ENCODE data around the gene MAPK1. TPM values are rescaled to one million over a fixed set of nuclear protein-coding genes. Genes with fewer than 3 reads are reported as not detected.
"Not testable (repeated sequence)": the region's sequence is repeated elsewhere in the genome, so short reads cannot be mapped to it uniquely, and the experiment has no call there.

MAPK1 gene
- total RNA-seq, 5 donors from 2014 or later (not counting 1 experiment from before 2014, with no cell fraction given) = 85.0 to 114 (median 110) TPM

DNA sequence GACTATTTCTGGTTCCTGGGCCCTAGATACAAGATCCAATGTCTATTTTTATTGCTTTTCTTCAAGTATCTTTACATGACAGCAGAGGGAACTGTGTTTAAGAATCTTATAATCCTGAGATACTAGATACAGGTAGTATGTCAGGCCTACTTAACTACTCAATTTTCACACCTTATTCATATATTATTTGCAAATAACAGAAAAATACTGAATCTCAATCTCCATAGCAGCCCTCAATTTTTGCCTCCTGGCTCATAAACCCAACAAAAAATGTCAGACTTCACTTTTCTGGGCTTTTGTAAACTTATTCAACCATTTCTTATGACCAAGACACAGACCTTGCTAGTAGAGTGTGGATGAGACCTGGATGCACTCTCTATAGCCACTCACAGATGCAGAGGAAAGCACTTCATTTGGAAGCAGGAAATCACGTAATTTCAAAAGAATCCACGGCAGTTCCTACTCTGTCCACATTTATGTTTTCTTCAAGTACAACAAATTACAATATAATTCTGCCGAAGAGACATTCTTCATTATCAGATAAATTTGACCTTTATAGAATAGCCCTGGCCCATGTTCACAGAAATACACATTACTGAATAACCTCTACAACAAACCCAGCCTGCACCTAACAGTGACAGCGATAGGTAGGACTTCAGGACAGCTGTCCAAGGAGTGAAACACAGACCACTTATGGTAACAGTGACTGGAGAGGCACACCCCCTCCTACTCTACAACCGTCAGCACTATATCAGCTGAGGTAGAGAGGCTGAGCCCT, 69.8 kb downstream of the MAPK1 start:
- Mint-ChIP-seq H3K4me3 (no peak overlapping the region), H3K27ac (peak overlapping the region in 1 of 2 donors; percentile 25), H3K4me1 (no peaks in the 10 kb centered on the region), H3K36me3 (peaks cover 44% of the 10 kb centered on the region), H3K27me3 (no peaks in the 10 kb centered on the region), H3K9me3 (no peaks in the 10 kb centered on the region)
- Histone ChIP-seq H3K36me3 (ENCODE audit: control insufficient read depth in 2 of 2, extremely low read depth in 1 of 2, insufficient read depth in 1 of 2, low read length in 1 of 2) (peaks cover 13 to 55% of the 10 kb centered on the region in 2 donors), H3K27ac (ENCODE audit: low read length) (no peak overlapping the region), H3K9me3 (no peaks in the 10 kb centered on the region), H3K4me1 (ENCODE audit: control insufficient read depth in 1 of 2, extremely low read depth in 1 of 2, insufficient read depth in 2 of 2, low read length in 2 of 2) (no peaks in the 10 kb centered on the region), H3K27me3 (replicated peaks in 1 of 2; ENCODE audit: control insufficient read depth in 2 of 2, extremely low read depth in 1 of 2, insufficient read depth in 2 of 2, low read length in 1 of 2) (no peaks in the 10 kb centered on the region), H3K4me3 (ENCODE audit: control insufficient read depth in 1 of 2, extremely low read depth in 1 of 2, low read length in 1 of 2) (no peak overlapping the region)
- ATAC-seq (replicated peaks in 1 of 4) (no peak), DNase-seq (no peak)
- WGBS (ENCODE audit: insufficient coverage) = 100% methylated on average over 4 of the region's 5 CpGs
- POLR2A ChIA-PET = no interaction called here
- CTCF ChIA-PET = no interaction called here

DNA sequence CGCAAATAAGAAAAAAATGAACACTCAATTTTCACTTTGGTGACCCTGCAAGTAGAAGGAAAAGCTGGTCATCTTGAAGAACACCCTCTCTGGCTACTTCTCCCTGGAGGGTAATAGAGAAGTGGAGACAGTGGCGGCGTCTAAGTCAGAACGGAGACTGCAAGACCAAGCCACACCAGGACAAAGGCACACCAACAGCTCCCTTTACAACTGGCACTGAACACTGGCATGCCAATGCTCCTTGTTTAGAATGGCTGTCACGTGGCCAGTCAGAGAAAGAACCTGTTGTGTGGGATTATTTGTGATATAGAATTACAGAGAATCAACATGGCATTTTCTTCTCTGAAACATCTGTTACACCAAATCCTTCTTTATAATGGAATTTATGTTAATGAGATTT, 70.6 kb downstream of the MAPK1 start:
- H3K36me3 Mint-ChIP-seq = peaks cover 40% of the 10 kb centered on the region
- Histone ChIP-seq H3K4me3 (ENCODE audit: control insufficient read depth in 1 of 2, extremely low read depth in 1 of 2, low read length in 1 of 2) (no peak overlapping the region), H3K4me1 (ENCODE audit: control insufficient read depth in 1 of 2, extremely low read depth in 1 of 2, insufficient read depth in 2 of 2, low read length in 2 of 2) (no peaks in the 10 kb centered on the region), H3K27ac (ENCODE audit: low read length) (no peak overlapping the region), H3K36me3 (ENCODE audit: control insufficient read depth in 2 of 2, extremely low read depth in 1 of 2, insufficient read depth in 1 of 2, low read length in 1 of 2) (peaks cover 7 to 50% of the 10 kb centered on the region in 2 donors), H3K27me3 (replicated peaks in 1 of 2; ENCODE audit: control insufficient read depth in 2 of 2, extremely low read depth in 1 of 2, insufficient read depth in 2 of 2, low read length in 1 of 2) (no peaks in the 10 kb centered on the region), H3K9me3 (no peaks in the 10 kb centered on the region)
- H3K4me1 Mint-ChIP-seq = peaks cover 0 to 3% (median 3%) of the 10 kb centered on the region in 3 donors
- DNase-seq (no peak), ATAC-seq (replicated peaks in 1 of 4) (no peak)
- ChIA-PET CTCF (no interaction called here), POLR2A (no interaction called here)
- no CpG with 5 or more reads among the region's 5 CpGs for WGBS (ENCODE audit: insufficient coverage)
- no peaks in the 10 kb centered on the region for H3K27me3 Mint-ChIP-seq
- H3K9me3 Mint-ChIP-seq = no peaks in the 10 kb centered on the region
- H3K27ac Mint-ChIP-seq = no peak overlapping the region
- H3K4me3 Mint-ChIP-seq = no peak overlapping the region

DNA sequence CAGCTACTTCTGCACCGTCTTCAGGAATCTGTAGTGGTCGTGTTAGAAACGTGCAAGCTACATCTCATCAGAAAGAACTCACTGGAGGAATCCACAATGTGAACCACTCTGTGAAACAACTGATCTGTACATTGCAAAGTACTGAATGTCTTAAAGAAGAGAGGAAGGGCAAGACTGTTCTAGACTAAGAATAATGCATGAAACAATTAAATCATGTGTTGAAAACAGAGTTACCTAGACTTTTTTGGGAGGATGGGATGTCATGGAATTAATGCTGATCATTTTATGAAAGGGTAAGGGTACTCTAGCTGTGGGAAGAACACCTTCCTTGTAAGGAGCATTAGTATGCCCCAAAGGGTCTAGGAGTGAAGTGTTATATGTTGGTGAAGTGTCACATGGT, 71.2 kb downstream of the MAPK1 start:
- no peak overlapping the region for H3K27ac Mint-ChIP-seq
- H3K4me3 Mint-ChIP-seq = no peak overlapping the region
- ChIA-PET POLR2A (no interaction called here), CTCF (interaction anchor here in 1 of 2 donors (0.7 kb wide), 1 partner anchor 638 kb away, joined by 3 read pairs; no protein-coding TSS in a partner anchor)
- Histone ChIP-seq H3K27me3 (replicated peaks in 1 of 2; ENCODE audit: control insufficient read depth in 2 of 2, extremely low read depth in 1 of 2, insufficient read depth in 2 of 2, low read length in 1 of 2) (no peaks in the 10 kb centered on the region), H3K9me3 (no peaks in the 10 kb centered on the region), H3K36me3 (ENCODE audit: control insufficient read depth in 2 of 2, extremely low read depth in 1 of 2, insufficient read depth in 1 of 2, low read length in 1 of 2) (peaks cover 7 to 48% of the 10 kb centered on the region in 2 donors), H3K27ac (ENCODE audit: low read length) (no peak overlapping the region), H3K4me3 (ENCODE audit: control insufficient read depth in 1 of 2, extremely low read depth in 1 of 2, low read length in 1 of 2) (no peak overlapping the region), H3K4me1 (ENCODE audit: control insufficient read depth in 1 of 2, extremely low read depth in 1 of 2, insufficient read depth in 2 of 2, low read length in 2 of 2) (peaks cover 0 to 3% of the 10 kb centered on the region in 2 experiments)
- DNase-seq (no peak), ATAC-seq (replicated peaks in 1 of 4) (no peak)
- no peaks in the 10 kb centered on the region for H3K9me3 Mint-ChIP-seq
- peaks cover 38% of the 10 kb centered on the region for H3K36me3 Mint-ChIP-seq
- no CpG with 5 or more reads among the region's 3 CpGs for WGBS (ENCODE audit: insufficient coverage)
- H3K27me3 Mint-ChIP-seq = no peaks in the 10 kb centered on the region
- H3K4me1 Mint-ChIP-seq = peaks cover 0 to 8% (median 8%) of the 10 kb centered on the region in 3 donors

DNA sequence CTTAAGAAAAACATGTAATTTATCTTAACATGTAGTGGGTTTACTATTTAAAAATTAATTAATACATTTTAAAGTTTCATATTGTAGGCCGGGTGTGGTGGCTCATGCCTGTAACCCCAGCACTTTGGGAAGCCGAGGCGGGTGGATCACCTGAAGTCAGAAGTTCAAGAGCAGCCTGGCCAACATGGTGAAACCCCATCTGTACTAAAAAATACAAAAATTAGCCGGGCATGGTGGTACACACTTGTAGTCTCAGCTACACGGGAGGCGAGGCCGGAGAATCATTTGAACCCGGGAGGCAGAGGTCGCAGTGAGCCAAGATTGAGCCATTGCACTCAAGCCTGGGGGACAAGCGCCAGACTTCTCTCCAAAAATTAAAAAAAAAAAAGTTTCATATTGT, 73.7 kb downstream of the MAPK1 start:
- DNase-seq; H3K27me3 Mint-ChIP-seq; H3K27ac ChIP-seq (ENCODE audit: low read length); CTCF ChIA-PET; H3K27ac Mint-ChIP-seq; H3K4me3 Mint-ChIP-seq; POLR2A ChIA-PET; H3K4me1 ChIP-seq (ENCODE audit: control insufficient read depth in 1 of 2, extremely low read depth in 1 of 2, insufficient read depth in 2 of 2, low read length in 2 of 2); H3K27me3 ChIP-seq (replicated peaks in 1 of 2; ENCODE audit: control insufficient read depth in 2 of 2, extremely low read depth in 1 of 2, insufficient read depth in 2 of 2, low read length in 1 of 2); ATAC-seq (replicated peaks in 1 of 4); H3K4me1 Mint-ChIP-seq; H3K9me3 Mint-ChIP-seq; H3K4me3 ChIP-seq (ENCODE audit: control insufficient read depth in 1 of 2, extremely low read depth in 1 of 2, low read length in 1 of 2); H3K9me3 ChIP-seq: not testable (repeated sequence)
- 98% methylated on average over 7 of the region's 10 CpGs for WGBS (ENCODE audit: insufficient coverage)
- H3K36me3 ChIP-seq (ENCODE audit: control insufficient read depth in 2 of 2, extremely low read depth in 1 of 2, insufficient read depth in 1 of 2, low read length in 1 of 2) = peaks cover 6 to 37% of the 10 kb centered on the region in 2 donors
- H3K36me3 Mint-ChIP-seq = peaks cover 27% of the 10 kb centered on the region

DNA sequence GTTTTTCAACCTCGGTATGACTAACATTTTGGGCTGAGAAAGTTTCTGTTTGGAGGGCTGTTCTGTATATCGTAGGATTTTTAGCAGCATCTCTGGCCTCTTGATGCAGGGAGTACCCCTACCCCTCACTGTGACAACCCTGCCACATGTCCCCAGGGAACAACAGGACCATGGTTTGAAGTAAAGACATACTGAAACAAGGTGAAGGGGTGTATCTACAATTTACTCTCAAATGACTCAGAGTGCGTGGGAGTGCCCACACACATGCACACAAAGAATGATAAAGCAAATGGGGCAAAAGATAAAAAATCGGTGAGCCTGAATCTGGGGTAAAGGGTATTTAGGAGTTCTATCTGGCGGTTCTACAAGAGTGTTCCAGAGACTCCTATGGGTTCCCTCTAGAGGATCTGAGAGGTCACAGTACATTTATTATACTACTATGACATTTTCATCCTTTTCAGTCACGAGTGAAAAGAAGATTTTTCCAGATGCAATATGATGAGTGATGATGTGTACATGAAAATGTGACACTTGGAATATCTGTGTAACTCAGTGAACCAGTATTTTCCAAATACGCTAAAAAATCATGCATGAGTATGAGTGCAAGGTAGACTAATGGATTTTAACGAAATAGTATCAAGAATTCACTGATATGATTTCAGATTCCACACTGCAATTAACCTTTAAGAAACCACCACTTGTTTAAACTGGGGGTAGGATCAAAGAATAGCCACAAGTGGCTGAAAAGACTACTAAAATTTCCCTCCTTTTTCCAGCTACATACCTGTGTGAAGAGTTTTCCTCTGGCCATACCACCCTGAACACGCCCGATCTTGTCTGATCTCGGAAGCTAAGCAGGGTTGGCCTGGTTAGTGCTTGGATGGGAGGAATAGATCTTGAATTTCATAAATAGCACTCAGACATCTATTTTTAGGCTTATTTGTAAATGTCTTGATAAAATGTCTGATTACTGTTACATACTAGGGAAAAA, 75.5 kb downstream of the MAPK1 start:
- WGBS (ENCODE audit: insufficient coverage) = no CpG with 5 or more reads among the region's 11 CpGs
- DNase-seq (no peak), ATAC-seq (replicated peaks in 1 of 4) (no peak)
- Histone ChIP-seq H3K9me3 (no peaks in the 10 kb centered on the region), H3K36me3 (ENCODE audit: control insufficient read depth in 2 of 2, extremely low read depth in 1 of 2, insufficient read depth in 1 of 2, low read length in 1 of 2) (peaks cover 3 to 36% of the 10 kb centered on the region in 2 donors), H3K4me3 (ENCODE audit: control insufficient read depth in 1 of 2, extremely low read depth in 1 of 2, low read length in 1 of 2) (no peak overlapping the region), H3K27me3 (replicated peaks in 1 of 2; ENCODE audit: control insufficient read depth in 2 of 2, extremely low read depth in 1 of 2, insufficient read depth in 2 of 2, low read length in 1 of 2) (no peaks in the 10 kb centered on the region), H3K27ac (ENCODE audit: low read length) (peak overlapping the region; percentile 12), H3K4me1 (ENCODE audit: control insufficient read depth in 1 of 2, extremely low read depth in 1 of 2, insufficient read depth in 2 of 2, low read length in 2 of 2) (peaks cover 0 to 3% of the 10 kb centered on the region in 2 experiments)
- Mint-ChIP-seq H3K9me3 (no peaks in the 10 kb centered on the region), H3K27ac (peak overlapping the region; percentile 64 to 74), H3K4me3 (no peak overlapping the region), H3K4me1 (peaks cover 0 to 11% (median 8%) of the 10 kb centered on the region in 3 donors), H3K27me3 (no peaks in the 10 kb centered on the region), H3K36me3 (peaks cover 29% of the 10 kb centered on the region)
- ChIA-PET CTCF (no interaction called here), POLR2A (no interaction called here)

DNA sequence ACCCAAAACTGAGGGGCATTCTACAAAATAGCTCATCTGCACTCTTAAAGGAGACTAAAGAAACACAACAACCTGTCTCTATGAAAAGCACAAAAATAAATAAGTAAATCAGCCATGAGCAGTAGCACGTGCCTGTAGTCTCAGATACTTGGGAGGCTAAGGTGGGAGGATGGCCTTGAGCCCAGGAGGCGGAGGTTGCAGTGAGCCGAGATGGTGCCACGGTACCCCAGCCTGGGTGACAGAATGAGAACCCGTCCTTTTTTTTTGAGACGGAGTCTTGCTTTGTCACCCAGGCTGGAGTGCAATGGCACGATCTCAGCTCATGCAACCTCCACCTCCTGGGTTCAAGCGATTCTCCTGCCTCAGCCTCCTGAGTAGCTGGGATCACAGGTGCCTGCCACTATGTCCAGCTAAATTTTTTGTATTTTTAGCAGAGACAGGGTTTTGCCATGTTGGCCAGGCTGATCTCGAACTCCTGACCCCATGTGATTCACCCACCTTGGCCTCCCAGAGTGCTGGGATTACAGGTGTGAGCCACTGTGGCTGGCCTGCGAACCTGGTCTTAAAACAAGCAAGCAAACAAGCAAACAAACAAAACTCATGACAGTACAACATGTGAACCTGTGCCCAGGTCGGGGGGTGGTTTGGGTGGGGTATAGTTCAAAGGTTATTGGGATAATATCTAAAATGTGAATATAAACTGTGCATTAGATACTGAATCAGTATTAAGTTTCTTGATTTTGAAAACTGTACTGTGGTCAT, 76.4 kb downstream of the MAPK1 start:
- POLR2A ChIA-PET, H3K27me3 Mint-ChIP-seq: not testable (repeated sequence)
- CTCF ChIA-PET = interaction anchor here (0.7 kb wide), 2 partner anchors 23 to 182 kb away, joined by 3 to 4 read pairs; no protein-coding TSS in a partner anchor

More for the DNA sequence above, 76.4 kb downstream of the MAPK1 start:
- not testable (repeated sequence) for H3K4me1 ChIP-seq (ENCODE audit: control insufficient read depth in 1 of 2, extremely low read depth in 1 of 2, insufficient read depth in 2 of 2, low read length in 2 of 2); DNase-seq; H3K4me3 Mint-ChIP-seq; H3K4me3 ChIP-seq (ENCODE audit: control insufficient read depth in 1 of 2, extremely low read depth in 1 of 2, low read length in 1 of 2); H3K9me3 Mint-ChIP-seq; H3K27me3 ChIP-seq (replicated peaks in 1 of 2; ENCODE audit: control insufficient read depth in 2 of 2, extremely low read depth in 1 of 2, insufficient read depth in 2 of 2, low read length in 1 of 2); ATAC-seq (replicated peaks in 1 of 4); H3K9me3 ChIP-seq
- Mint-ChIP-seq H3K4me1 (peaks cover 0 to 13% (median 10%) of the 10 kb centered on the region in 3 donors), H3K36me3 (peaks cover 26% of the 10 kb centered on the region), H3K27ac (peak overlapping the region; percentile 64 to 74)
- H3K27ac ChIP-seq (ENCODE audit: low read length) = peak overlapping the region; percentile 12
- WGBS (ENCODE audit: insufficient coverage) = 94% methylated on average over 7 of the region's 11 CpGs
- H3K36me3 ChIP-seq (ENCODE audit: control insufficient read depth in 2 of 2, extremely low read depth in 1 of 2, insufficient read depth in 1 of 2, low read length in 1 of 2) = peaks cover 3 to 36% of the 10 kb centered on the region in 2 donors

Measured in T-cell (primary cell).